Measurements from ENCODE around the gene HIF1A.
A peak's percentile ranks its signal among the peaks of the same experiment; 100 is the strongest.
"Not testable (repeated sequence)": the region's sequence is repeated elsewhere in the genome, so short reads cannot be mapped to it uniquely, and the experiment has no call there.

Gene HIF1A

GRCh38 chr14:61747342-61747741 is 52.0 kb downstream of the HIF1A start:
- DNase-seq (ENCODE audit: low read depth in 2 of 2), result no peak

- no peak for DNase-seq (ENCODE audit: low read depth in 2 of 2)
These were observed 54.0 kb downstream of the HIF1A start for GRCh38 chr14:61749264-61749663.

- no peak for DNase-seq (ENCODE audit: low read depth in 2 of 2)
These were observed 54.6 kb downstream of the HIF1A start for GRCh38 chr14:61749867-61750266.

GRCh38 chr14:61750708-61751474 is 55.6 kb downstream of the HIF1A start:
- peak; percentile 57 to 68 for DNase-seq (ENCODE audit: low read depth in 2 of 2)

GRCh38 chr14:61751475-61751989 is 56.2 kb downstream of the HIF1A start:
- DNase-seq (ENCODE audit: low read depth in 2 of 2), result no peak

- DNase-seq (ENCODE audit: low read depth in 2 of 2), result no peak
These were observed 57.3 kb downstream of the HIF1A start for GRCh38 chr14:61752626-61753025.

GRCh38 chr14:61753631-61754030 is 58.3 kb downstream of the HIF1A start:
- no peak for DNase-seq (ENCODE audit: low read depth in 2 of 2)

GRCh38 chr14:61754627-61755381 is 59.5 kb downstream of the HIF1A start:
- no peak for DNase-seq (ENCODE audit: low read depth in 2 of 2)

GRCh38 chr14:61755382-61755742 is 60.0 kb downstream of the HIF1A start:
- DNase-seq (ENCODE audit: low read depth in 2 of 2), result not testable (repeated sequence)

- no peak for DNase-seq (ENCODE audit: low read depth in 2 of 2)
These were observed 60.8 kb downstream of the HIF1A start for GRCh38 chr14:61756135-61756534.

GRCh38 chr14:61759878-61760277 is 64.6 kb downstream of the HIF1A start:
- DNase-seq (ENCODE audit: low read depth in 2 of 2), result no peak

GRCh38 chr14:61761557-61761956 is 66.2 kb downstream of the HIF1A start:
- DNase-seq (ENCODE audit: low read depth in 2 of 2), result no peak

- DNase-seq (ENCODE audit: low read depth in 2 of 2), result peak; percentile 94
These were observed 66.9 kb downstream of the HIF1A start, which contains the start of gene SNAPC1 for GRCh38 chr14:61761959-61762786. TSS of gene SNAPC1 (plus strand) at chr14:61762420. CDS start at chr14:61762461, 41 bp downstream.

GRCh38 chr14:61764342-61765122 is 69.2 kb downstream of the HIF1A start:
- DNase-seq (ENCODE audit: low read depth in 2 of 2), result no peak

- no peak for DNase-seq (ENCODE audit: low read depth in 2 of 2)
These were observed 70.1 kb downstream of the HIF1A start for GRCh38 chr14:61765225-61765943.

GRCh38 chr14:61766151-61766550 is 70.8 kb downstream of the HIF1A start:
- DNase-seq (ENCODE audit: low read depth in 2 of 2), result no peak

- no peak for DNase-seq (ENCODE audit: low read depth in 2 of 2)
These were observed 72.9 kb downstream of the HIF1A start for GRCh38 chr14:61768240-61768639.

GRCh38 chr14:61769893-61770292 is 74.6 kb downstream of the HIF1A start:
- DNase-seq (ENCODE audit: low read depth in 2 of 2), result no peak

GRCh38 chr14:61774861-61775260 is 79.5 kb downstream of the HIF1A start:
- DNase-seq (ENCODE audit: low read depth in 2 of 2), result no peak

GRCh38 chr14:61780125-61780524 is 84.8 kb downstream of the HIF1A start:
- DNase-seq (ENCODE audit: low read depth in 2 of 2), result no peak

- no peak for DNase-seq (ENCODE audit: low read depth in 2 of 2)
These were observed 102.0 kb downstream of the HIF1A start for GRCh38 chr14:61797309-61797708.

All from stimulated activated CD4-positive, alpha-beta T cell treated with anti-CD3 and anti-CD28 coated beads, Interleukin-1b, Interleukin-23, amount 100 ng/mL, for 4 hours (primary cell).